Measurements from ENCODE around the gene LRRC75A.

- TF ChIP-seq POLR2A (IDR thresholded peaks at IDR 0.05) (no peak), CTCF (IDR thresholded peaks at IDR 0.05) (no peak)
Measured at GRCh38 chr17:16425698-16426659, 66.0 kb downstream of the LRRC75A start.

All from thyroid gland (tissue), 4 donors.